GM18508 (cell line): ENCODE measurements around the gene HUS1.
"Not testable (repeated sequence)": the region's sequence is repeated elsewhere in the genome, so short reads cannot be mapped to it uniquely, and the experiment has no call there.

Experiments used
- ATAC-seq: cut with Tn5 transposase; IDR thresholded peaks from one replicate; pipeline ENCODE4 v1.9.1; 2021; ENCODE audit warnings: moderate number of reproducible peaks; ENCODE audit not compliant: insufficient read depth, unreplicated experiment

HUS1 gene

DNA sequence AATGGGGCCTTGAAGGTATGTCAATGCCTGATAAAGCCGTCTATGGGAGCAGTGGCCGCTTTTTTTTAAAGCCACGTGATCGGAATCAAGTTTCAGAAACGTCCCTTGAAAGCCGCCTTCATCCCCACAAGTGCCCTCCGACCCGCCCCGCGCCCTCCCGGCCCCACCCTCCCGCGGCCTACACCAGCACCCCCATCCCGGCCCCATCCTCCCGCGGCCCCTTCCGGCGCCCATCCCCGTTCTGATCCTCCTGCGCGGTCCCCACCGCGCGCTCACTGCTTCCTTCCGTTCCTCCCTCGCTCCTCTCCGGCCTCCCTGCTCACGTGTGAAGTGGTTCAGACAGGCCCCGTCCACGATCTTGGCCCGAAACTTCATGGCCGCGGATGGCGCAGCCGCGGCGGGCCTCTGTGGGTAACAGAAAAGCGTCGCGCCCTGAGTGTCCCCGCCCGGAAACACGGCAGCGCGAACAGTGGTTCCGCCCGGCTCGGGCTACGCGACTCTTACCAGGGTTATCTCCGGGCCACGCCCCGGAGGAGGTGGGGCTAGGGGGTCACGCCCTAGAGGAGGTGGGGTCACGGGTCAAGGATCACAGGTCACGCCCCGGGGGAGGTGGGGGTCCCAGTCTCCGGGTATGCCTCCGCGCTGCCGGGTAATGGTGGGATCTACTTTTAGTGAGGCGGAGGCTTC, at the start of gene HUS1:
Gene HUS1 (minus strand): TSS at position 471 of the 687 bp plus-strand sequence. CDS start 96 bp downstream, at position 375.
- peak; percentile 91 for ATAC-seq

- no peak for ATAC-seq
Measured at GRCh38 chr7:48028938-48029337, 49.5 kb upstream of the HUS1 start, which contains the start of gene SUN3. Gene SUN3 (minus strand): TSS chr7:48029107. CDS start chr7:48028938, 169 bp downstream.

- ATAC-seq = no peak
Measured at GRCh38 chr7:48025624-48026023, 46.2 kb upstream of the HUS1 start.

GRCh38 chr7:48017674-48018073, 38.3 kb upstream of the HUS1 start:
- ATAC-seq = no peak

GRCh38 chr7:48016641-48017040, 37.2 kb upstream of the HUS1 start:
- ATAC-seq = no peak

DNA sequence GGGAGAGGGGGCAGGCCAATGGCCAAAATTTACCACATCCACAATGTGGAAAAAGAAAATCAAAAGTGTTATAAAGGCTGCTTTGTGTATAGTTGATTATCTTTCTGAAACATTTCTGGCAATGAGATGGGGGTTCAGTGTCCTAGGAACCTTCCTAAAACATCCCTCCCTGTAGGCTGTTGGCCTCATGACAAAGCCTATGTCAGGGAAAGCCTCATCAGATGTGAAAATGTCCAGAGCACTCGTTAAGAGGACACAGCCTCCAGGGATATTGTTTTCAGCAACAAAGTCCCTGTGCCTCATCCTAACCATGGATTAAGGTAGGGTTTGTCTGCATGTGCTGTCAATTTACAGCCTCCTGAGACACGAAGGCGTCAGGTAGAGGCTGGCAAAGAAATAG, 32.5 kb upstream of the HUS1 start:
- no peak for ATAC-seq

DNA sequence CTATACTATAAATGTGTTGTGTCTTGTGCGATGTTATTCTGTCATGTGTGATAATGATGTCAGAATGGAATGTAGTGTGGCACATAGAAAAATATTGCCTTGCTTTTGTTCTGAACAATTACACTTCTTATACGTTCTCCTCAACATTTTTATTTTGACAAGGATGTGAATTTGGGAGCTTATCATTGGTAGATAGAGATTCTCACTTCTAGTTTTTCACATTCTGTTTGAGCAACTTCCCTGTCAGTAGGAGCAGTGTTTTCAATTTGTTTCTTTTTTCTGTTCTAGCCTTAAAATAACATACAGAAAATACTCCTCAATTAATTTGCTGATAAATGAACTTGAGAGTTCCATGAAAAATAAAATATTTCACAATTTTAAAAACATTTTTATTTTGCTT, 31.9 kb upstream of the HUS1 start:
- ATAC-seq = no peak

DNA sequence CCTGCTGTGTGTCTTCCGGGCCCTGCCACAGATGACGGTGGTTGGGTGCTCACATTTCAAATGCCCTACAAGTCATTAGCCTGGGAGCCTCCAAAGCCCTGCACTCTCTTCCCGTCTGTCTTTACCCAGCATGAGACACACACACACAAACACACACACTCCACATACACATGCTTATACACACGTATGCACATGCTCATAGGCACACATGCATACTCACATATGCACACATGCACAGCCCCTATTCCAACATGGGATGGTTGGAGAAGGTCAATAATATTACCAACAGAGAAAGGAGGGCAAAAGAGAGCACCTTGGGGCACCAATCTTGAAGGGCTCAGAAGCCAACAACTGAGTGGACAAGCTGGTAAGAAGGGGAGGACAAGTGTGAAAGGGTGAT, 30.5 kb upstream of the HUS1 start:
- no peak for ATAC-seq

DNA sequence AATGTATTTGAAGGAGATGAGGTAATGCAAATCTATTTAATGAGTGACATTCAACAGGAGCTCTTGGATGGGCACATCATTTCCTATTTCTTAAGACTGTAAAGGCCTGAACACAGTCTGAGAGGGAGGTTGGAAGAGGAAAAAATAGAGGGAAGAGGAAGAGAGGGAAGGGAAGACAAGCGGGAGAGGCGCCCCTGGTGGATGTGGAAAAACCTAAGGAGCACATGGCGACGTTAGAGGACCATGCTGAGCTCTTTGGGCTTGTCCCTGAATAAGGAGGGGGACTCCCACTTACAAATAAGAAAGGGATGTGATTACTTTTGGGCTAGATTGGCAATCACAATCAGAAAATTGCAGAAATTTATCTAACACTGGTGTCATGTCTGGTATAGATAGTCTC, 29.8 kb upstream of the HUS1 start:
- no peak for ATAC-seq

DNA sequence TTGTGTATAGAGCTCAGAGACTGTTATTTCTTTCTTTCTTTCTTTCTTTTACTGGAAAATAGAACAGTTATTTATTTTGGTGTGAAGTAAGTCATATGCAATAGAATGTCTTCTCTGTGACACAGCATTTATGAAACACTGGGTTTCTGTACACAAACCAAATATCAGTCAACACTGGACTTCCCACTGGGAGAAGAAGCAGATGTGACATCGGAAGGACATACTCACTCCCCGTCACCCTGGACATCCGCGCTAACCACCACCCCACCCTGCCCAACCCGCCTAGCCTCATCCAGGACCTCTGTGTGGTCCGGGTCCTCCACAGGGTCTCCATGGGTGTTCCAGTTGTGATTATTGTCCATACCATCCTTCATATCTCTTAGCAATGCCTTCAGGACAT, 27.5 kb upstream of the HUS1 start:
- ATAC-seq = no peak

DNA sequence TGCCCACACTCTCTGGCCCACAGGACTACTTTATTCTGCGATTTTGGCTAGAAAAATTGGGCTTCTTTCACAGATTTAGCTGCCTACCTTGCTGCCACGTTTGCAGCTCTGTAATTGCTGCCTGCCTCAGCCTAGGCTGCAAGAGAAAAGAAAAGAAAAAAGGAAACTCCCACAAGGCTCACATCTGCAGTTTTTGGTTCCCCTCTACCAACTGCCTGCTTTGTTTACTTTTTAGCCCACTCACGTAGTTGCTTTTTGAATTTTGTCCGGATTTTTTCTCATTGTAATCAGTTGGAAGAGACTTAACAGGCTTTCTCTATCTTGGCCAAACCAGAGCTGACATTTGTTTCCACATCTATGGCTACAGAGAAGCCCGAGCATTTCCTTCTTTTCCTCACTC, 25.2 kb upstream of the HUS1 start:
- ATAC-seq = no peak

GRCh38 chr7:48004032-48004431, 24.6 kb upstream of the HUS1 start:
- no peak for ATAC-seq

DNA sequence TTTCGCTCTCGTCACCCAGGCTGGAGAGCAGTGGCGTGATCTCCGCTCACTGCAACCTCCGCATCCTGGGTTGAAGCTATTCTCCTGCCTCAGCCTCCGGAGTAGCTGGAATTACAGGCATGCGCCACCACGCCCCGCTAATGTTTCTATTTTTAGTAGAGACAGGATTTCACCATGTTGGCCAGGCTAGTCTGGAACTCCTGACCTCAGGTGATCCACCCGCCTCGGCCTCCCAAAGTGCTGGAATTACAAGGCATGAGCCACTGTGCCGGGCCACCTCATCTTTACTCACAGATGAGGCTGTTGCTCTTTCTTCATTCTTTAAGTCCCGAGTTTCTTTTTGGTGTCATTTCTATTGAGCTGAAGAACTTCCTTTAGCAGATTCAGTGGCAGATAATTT, 20.7 kb upstream of the HUS1 start:
- not testable (repeated sequence) for ATAC-seq

- no peak for ATAC-seq
Measured at GRCh38 chr7:47999413-47999812, 20.0 kb upstream of the HUS1 start.

DNA sequence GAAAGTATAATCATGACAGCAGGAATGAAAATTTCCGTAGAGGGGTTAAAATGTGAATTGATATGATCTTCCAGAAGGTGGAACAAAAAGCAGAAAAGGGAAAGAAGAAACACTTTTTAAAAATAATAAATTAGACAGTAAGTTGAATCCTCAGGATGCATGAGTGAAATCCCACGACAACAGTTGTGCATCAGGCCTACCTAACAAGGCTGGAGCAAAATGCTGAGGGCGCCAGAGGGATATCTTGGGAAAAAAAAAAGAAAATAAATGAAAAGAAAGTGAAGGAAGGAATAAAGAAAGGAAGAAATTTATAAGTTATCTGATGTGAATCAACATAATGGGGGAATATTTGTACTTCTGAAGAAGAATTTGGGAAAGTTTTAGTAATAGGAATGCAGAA, 13.0 kb upstream of the HUS1 start:
- no peak for ATAC-seq

GRCh38 chr7:47991741-47992311, 12.4 kb upstream of the HUS1 start:
- ATAC-seq = peak; percentile 96

DNA sequence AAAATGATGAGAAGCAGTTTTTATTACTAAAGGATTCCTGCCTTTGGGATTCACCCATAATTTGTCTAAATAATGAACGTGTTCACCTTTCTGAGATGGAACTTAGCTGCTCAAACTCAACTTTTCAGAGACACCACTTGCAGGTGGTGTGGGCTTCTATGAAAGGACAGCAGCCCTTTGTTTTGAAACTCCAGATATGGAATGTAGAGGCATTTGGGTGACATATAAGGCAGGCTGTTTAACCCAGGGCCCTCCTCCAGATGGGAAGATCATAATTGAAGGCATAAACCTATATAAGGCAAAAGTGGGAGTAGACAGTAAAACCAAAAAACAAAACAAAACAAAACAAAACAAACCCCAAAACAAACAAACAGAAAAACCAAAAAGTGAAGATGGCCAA, 11.9 kb upstream of the HUS1 start:
- ATAC-seq = no peak

GRCh38 chr7:47990592-47990991, 11.2 kb upstream of the HUS1 start:
- ATAC-seq = no peak

DNA sequence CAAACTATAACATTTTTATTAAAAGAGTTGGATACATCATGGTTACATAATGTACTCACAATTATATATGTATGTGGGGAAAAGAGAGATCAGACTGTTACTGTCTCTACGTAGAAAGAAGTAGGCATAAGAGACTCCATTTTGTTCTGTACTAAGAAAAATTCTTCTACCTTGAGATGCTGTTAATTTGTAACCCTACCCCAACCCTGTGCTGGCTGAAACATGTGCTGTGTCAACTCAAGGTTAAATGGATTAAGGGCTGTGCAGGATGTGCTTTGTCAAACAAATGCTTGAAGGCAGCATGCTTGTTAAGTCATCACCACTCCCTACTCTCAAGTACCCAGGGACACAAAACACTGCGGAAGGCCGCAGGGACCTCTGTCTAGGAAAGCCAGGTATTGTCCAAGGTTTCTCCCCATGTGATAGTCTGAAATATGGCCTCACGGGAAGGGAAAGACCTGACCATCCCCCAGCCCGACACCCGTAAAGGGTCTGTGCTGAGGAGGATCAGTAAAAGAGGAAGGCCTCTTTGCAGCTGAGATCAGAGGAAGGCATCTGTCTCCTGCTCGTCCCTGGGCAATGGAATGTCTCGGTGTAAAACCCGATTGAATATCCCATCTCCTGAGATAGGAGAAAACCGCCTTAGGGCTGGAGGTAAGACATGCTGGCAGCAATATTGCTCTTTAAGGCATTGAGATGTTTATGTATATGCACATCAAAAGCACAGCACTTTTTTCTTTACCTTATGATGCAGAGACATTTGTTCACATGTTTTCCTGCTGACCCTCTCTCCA, 10.4 kb upstream of the HUS1 start:
- ATAC-seq = not testable (repeated sequence)

GRCh38 chr7:47988496-47989386, 9.3 kb upstream of the HUS1 start:
- ATAC-seq = no peak
